ENCODE measurements around the gene LINC01488.
A peak's percentile ranks its signal among the peaks of the same experiment; 100 is the strongest.

Gene LINC01488

GRCh38 chr11:69539416-69540117 lies 58.1 kb downstream of the LINC01488 start:
- DNase-seq = no peak
- H3K9me3 ChIP-seq = no peaks in the 10 kb centered on the region
- no peak for TF ChIP-seq CTCF (IDR thresholded peaks at IDR 0.05; ENCODE audit: low read depth, low read length)
- no peak overlapping the region for H3K4me3 ChIP-seq (ENCODE audit: low read depth, low read length)
- peaks cover 2% of the 10 kb centered on the region; the same call in 1 of the 2 replicates for H3K4me1 ChIP-seq
- no peaks in the 10 kb centered on the region for H3K36me3 ChIP-seq
- no peaks in the 10 kb centered on the region for H3K27me3 ChIP-seq

- Histone ChIP-seq H3K4me3 (ENCODE audit: low read depth, low read length) (no peak overlapping the region), H3K27me3 (no peaks in the 10 kb centered on the region), H3K36me3 (no peaks in the 10 kb centered on the region), H3K9me3 (no peaks in the 10 kb centered on the region), H3K4me1 (peaks cover 2% of the 10 kb centered on the region; the same call in 1 of the 2 replicates)
- DNase-seq = peak; percentile 70
- peak; percentile 32 for TF ChIP-seq CTCF (IDR thresholded peaks at IDR 0.05; ENCODE audit: low read depth, low read length)
These were observed 58.9 kb downstream of the LINC01488 start for GRCh38 chr11:69540118-69541000.

- no peak for DNase-seq
- no peak for TF ChIP-seq CTCF (IDR thresholded peaks at IDR 0.05; ENCODE audit: low read depth, low read length)
- peaks cover 2% of the 10 kb centered on the region; the same call in 1 of the 2 replicates for H3K4me1 ChIP-seq
- H3K9me3 ChIP-seq = no peaks in the 10 kb centered on the region
- no peaks in the 10 kb centered on the region for H3K27me3 ChIP-seq
- no peaks in the 10 kb centered on the region for H3K36me3 ChIP-seq
- H3K4me3 ChIP-seq (ENCODE audit: low read depth, low read length) = no peak overlapping the region
These were observed 59.5 kb downstream of the LINC01488 start for GRCh38 chr11:69541001-69541285.

GRCh38 chr11:69541501-69542313 lies 60.2 kb downstream of the LINC01488 start:
- H3K36me3 ChIP-seq = no peaks in the 10 kb centered on the region
- H3K27me3 ChIP-seq = no peaks in the 10 kb centered on the region
- no peak for TF ChIP-seq CTCF (IDR thresholded peaks at IDR 0.05; ENCODE audit: low read depth, low read length)
- H3K4me3 ChIP-seq (ENCODE audit: low read depth, low read length) = no peak overlapping the region
- peaks cover 2% of the 10 kb centered on the region; the same call in 1 of the 2 replicates for H3K4me1 ChIP-seq
- no peaks in the 10 kb centered on the region for H3K9me3 ChIP-seq
- no peak for DNase-seq

- no peak overlapping the region for H3K4me3 ChIP-seq (ENCODE audit: low read depth, low read length)
- no peak for DNase-seq
- no peaks in the 10 kb centered on the region for H3K27me3 ChIP-seq
- no peak for TF ChIP-seq CTCF (IDR thresholded peaks at IDR 0.05; ENCODE audit: low read depth, low read length)
- no peaks in the 10 kb centered on the region for H3K36me3 ChIP-seq
- peaks cover 2% of the 10 kb centered on the region; the same call in 1 of the 2 replicates for H3K4me1 ChIP-seq
- no peaks in the 10 kb centered on the region for H3K9me3 ChIP-seq
These were observed 61.1 kb downstream of the LINC01488 start for GRCh38 chr11:69542314-69543168.
